ENCODE data around the gene EDN2.

DNA sequence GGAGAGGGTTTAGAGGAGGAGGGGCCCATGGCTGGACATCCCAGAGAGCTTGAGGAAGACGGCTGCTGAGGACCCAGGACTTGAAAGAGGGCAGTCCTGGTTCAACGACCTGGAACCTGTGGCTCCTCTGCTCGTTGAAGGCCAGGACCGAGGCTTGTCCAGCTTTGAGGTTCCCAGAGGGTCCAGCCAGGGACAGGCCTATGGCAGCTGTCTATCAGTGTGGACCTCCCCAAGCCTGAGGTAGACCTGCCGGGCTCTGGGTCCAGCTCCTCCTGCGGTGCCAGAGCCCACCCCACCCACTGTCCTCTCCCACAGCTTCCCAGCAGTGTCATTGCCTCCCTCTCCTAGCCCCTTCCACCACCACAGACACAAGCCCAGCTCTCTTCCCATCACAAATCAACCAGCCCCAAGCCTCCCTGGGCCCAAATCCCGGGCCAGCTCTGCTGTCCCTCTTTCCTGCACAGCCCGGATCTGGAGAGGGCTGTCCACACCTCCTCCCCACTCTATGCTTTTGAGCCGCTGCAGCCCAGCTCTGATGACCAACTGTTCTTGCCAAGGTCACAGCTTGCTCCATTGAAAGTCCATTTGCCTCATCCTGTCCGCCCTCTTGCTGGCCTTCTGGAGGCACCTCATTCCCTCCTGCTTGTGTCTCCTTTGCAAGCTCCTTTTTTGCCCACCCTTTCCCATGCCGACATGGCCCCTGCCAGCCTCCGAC lies 48.7 kb upstream of the EDN2 start:
- TF ChIP-seq, protein P1, sequence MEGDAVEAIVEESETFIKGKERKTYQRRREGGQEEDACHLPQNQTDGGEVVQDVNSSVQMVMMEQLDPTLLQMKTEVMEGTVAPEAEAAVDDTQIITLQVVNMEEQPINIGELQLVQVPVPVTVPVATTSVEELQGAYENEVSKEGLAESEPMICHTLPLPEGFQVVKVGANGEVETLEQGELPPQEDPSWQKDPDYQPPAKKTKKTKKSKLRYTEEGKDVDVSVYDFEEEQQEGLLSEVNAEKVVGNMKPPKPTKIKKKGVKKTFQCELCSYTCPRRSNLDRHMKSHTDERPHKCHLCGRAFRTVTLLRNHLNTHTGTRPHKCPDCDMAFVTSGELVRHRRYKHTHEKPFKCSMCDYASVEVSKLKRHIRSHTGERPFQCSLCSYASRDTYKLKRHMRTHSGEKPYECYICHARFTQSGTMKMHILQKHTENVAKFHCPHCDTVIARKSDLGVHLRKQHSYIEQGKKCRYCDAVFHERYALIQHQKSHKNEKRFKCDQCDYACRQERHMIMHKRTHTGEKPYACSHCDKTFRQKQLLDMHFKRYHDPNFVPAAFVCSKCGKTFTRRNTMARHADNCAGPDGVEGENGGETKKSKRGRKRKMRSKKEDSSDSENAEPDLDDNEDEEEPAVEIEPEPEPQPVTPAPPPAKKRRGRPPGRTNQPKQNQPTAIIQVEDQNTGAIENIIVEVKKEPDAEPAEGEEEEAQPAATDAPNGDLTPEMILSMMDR (IDR thresholded peaks at IDR 0.05; ENCODE audit: insufficient read depth, low read length), result no peak
- TF ChIP-seq POLR2AphosphoS5 (IDR thresholded peaks at IDR 0.05; ENCODE audit: low read depth) (no peak), SPI1 (IDR thresholded peaks at IDR 0.05; ENCODE audit: borderline replicate concordance, low read depth) (no peak)

All from HL-60 (cell line).